ENCODE data around the gene HSPB6.
"Not testable (repeated sequence)": the region's sequence is repeated elsewhere in the genome, so short reads cannot be mapped to it uniquely, and the experiment has no call there.

The HSPB6 gene

DNA sequence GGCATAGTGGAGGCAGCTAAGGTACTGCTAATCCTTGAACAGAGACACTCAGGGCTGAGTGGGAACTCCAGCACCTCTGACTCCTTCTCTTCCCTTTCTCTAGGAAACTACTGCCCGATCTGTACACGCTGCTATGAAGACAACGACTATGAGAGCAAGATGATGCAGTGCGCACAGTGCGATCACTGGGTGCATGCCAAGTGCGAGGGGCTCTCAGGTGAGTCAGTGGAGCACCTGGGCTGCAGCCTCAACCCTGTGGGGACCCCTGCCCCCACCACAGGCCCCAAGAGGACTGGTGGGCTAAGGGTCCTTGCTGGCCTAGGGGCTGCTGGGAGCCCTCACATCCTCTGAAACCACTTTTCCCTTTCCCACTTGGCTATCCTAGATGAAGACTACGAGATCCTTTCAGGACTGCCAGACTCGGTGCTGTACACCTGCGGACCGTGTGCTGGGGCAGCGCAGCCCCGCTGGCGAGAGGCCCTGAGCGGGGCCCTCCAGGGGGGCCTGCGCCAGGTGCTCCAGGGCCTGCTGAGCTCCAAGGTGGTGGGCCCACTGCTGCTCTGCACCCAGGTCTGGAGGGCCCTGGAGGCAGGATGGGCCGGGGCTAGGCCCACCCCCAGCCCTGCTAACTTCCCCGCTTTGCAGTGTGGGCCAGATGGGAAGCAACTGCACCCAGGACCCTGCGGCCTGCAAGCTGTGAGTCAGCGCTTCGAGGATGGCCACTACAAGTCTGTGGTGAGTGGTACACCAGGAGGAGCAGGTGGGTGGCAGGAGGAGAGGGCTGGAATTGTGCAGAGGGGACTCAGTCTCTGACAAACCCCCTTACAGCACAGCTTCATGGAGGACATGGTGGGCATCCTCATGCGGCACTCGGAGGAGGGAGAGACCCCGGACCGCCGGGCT lies 29.5 kb downstream of the HSPB6 start:
- Mint-ChIP-seq H3K4me1 (ENCODE audit: low read depth) (peaks cover 4% of the 10 kb centered on the region), H3K4me3 (no peak overlapping the region), H3K27ac (peak overlapping the region; percentile 42), H3K36me3 (ENCODE audit: low read depth) (peaks cover 98% of the 10 kb centered on the region), H3K27me3 (no peaks in the 10 kb centered on the region), H3K9me3 (no peaks in the 10 kb centered on the region)
- DNase-seq: no peak

DNA sequence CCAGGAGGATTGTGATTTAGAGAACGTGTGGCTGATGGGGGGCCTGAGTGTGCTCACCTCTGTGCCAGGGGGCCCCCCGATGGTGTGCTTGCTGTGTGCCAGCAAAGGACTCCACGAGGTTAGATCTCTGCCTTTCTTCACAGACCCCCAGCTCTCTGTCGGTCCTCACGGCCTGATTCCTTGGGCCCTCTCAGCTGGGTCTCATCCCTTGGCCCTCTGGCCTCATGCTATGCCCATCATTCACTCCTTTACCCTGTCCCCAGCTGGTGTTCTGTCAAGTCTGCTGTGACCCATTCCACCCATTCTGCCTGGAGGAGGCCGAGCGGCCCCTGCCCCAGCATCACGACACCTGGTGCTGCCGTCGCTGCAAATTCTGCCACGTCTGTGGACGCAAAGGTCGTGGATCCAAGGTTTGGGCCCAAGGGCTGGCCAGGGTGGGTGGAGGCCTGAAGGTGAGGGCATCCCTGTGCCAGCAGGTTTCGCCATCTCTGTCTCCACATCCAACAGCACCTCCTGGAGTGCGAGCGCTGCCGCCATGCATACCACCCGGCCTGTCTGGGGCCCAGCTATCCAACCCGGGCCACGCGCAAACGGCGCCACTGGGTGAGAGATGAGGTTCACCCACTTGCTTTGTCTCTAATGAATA lies 31.5 kb downstream of the HSPB6 start:
- no peak for DNase-seq
- peaks cover 95% of the 10 kb centered on the region for H3K36me3 Mint-ChIP-seq (ENCODE audit: low read depth)
- no peaks in the 10 kb centered on the region for H3K27me3 Mint-ChIP-seq
- peaks cover 14% of the 10 kb centered on the region for H3K4me1 Mint-ChIP-seq (ENCODE audit: low read depth)
- H3K27ac Mint-ChIP-seq: peak overlapping the region; percentile 76
- H3K9me3 Mint-ChIP-seq: no peaks in the 10 kb centered on the region
- no peak overlapping the region for H3K4me3 Mint-ChIP-seq

DNA sequence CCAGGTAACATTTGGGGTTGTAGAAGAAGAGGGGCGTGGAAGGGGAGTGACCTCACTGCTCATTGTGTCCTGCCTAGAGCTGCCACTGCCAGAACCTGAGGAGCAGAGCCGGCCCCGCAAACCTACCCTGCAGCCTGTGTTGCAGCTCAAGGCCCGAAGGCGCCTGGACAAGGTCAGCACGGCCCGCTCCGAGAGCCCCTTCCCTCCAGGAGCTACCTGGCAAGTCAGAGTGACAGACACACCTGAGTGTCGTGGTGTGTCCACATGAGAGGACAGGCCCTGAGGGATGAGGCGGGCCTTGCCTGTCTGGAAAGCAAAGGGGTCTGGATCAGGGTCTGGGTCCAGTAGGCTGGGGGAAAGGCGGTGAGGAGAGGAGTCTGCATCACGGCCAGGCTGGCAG lies 32.3 kb downstream of the HSPB6 start:
- Mint-ChIP-seq H3K27ac (peak overlapping the region; percentile 76), H3K36me3 (ENCODE audit: low read depth) (peaks cover 95% of the 10 kb centered on the region), H3K9me3 (no peaks in the 10 kb centered on the region), H3K4me3 (no peak overlapping the region), H3K27me3 (no peaks in the 10 kb centered on the region), H3K4me1 (ENCODE audit: low read depth) (peaks cover 19% of the 10 kb centered on the region)
- DNase-seq: no peak

DNA sequence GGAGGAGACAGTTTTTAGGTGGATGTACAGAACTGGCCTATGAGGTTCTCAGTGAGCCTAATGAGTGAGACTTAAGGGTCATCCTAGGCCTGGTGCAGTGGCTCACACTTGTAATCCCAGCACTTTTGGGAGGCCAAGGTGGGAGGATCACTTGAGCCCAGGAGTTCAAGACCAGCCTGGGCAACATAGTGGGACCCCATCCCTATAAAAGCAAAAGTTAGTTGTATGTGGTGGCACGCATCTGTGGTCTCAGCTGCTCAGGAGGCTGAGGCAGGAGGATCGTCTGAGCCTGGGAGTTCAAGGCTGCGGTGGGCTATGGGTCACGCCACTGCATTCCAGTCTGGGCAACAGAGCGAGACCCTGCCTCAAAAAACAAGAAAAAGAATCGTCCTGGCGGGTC lies 32.7 kb downstream of the HSPB6 start:
- H3K9me3 Mint-ChIP-seq, H3K4me3 Mint-ChIP-seq, DNase-seq, H3K27me3 Mint-ChIP-seq: not testable (repeated sequence)
- H3K36me3 Mint-ChIP-seq (ENCODE audit: low read depth): peaks cover 95% of the 10 kb centered on the region
- H3K27ac Mint-ChIP-seq: peak overlapping the region; percentile 76
- H3K4me1 Mint-ChIP-seq (ENCODE audit: low read depth): peaks cover 23% of the 10 kb centered on the region

DNA sequence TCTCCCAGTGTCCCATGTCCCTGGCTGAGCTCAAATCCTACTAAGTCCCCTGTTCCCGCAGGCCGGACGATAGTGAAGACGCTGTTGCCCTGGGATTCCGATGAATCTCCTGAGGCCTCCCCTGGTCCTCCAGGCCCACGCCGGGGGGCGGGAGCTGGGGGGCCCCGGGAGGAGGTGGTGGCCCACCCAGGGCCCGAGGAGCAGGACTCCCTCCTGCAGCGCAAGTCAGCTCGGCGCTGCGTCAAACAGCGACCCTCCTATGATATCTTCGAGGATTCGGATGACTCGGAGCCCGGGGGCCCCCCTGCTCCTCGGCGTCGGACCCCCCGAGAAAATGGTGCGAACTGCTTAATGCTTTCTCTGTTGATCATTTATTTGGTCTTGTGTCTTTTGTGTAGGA lies 33.2 kb downstream of the HSPB6 start:
- H3K27ac Mint-ChIP-seq: peak overlapping the region; percentile 76
- peaks cover 28% of the 10 kb centered on the region for H3K4me1 Mint-ChIP-seq (ENCODE audit: low read depth)
- H3K27me3 Mint-ChIP-seq: no peaks in the 10 kb centered on the region
- no peak for DNase-seq
- H3K36me3 Mint-ChIP-seq (ENCODE audit: low read depth): peaks cover 94% of the 10 kb centered on the region
- H3K9me3 Mint-ChIP-seq: no peaks in the 10 kb centered on the region
- no peak overlapping the region for H3K4me3 Mint-ChIP-seq

- peak overlapping the region; percentile 65 for H3K27ac Mint-ChIP-seq
- H3K4me3 Mint-ChIP-seq: no peak overlapping the region
Observed at GRCh38 chr19:35722897-35723296, 33.9 kb downstream of the HSPB6 start.

GRCh38 chr19:35722461-35722860 lies 34.4 kb downstream of the HSPB6 start:
- DNase-seq: no peak
- Mint-ChIP-seq H3K9me3 (no peaks in the 10 kb centered on the region), H3K36me3 (ENCODE audit: low read depth) (peaks cover 85% of the 10 kb centered on the region), H3K4me1 (ENCODE audit: low read depth) (peaks cover 28% of the 10 kb centered on the region), H3K27me3 (no peaks in the 10 kb centered on the region), H3K27ac (peak overlapping the region; percentile 75), H3K4me3 (no peak overlapping the region)

More at GRCh38 chr19:35722897-35723296, 33.9 kb downstream of the HSPB6 start:
- no peaks in the 10 kb centered on the region for H3K27me3 Mint-ChIP-seq
- peaks cover 28% of the 10 kb centered on the region for H3K4me1 Mint-ChIP-seq (ENCODE audit: low read depth)
- DNase-seq: no peak
- H3K36me3 Mint-ChIP-seq (ENCODE audit: low read depth): peaks cover 90% of the 10 kb centered on the region
- H3K9me3 Mint-ChIP-seq: no peaks in the 10 kb centered on the region

DNA sequence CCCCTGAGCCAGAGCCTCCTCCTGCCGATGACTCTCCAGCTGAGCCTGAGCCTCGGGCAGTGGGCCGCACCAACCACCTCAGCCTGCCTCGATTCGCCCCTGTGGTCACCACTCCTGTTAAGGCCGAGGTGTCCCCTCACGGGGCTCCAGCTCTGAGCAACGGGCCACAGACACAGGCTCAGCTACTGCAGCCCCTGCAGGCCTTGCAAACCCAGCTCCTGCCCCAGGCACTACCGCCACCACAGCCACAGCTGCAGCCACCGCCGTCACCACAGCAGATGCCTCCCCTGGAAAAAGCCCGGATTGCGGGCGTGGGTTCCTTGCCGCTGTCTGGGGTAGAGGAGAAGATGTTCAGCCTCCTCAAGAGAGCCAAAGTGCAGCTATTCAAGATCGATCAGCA lies 35.5 kb downstream of the HSPB6 start:
- Mint-ChIP-seq H3K27ac (peak overlapping the region; percentile 75), H3K9me3 (no peaks in the 10 kb centered on the region), H3K4me1 (ENCODE audit: low read depth) (peaks cover 31% of the 10 kb centered on the region), H3K36me3 (ENCODE audit: low read depth) (peaks cover 82% of the 10 kb centered on the region), H3K4me3 (peak overlapping the region; percentile 42), H3K27me3 (no peaks in the 10 kb centered on the region)
- no peak for DNase-seq

- Mint-ChIP-seq H3K36me3 (ENCODE audit: low read depth) (peaks cover 82% of the 10 kb centered on the region), H3K4me1 (ENCODE audit: low read depth) (peaks cover 34% of the 10 kb centered on the region), H3K9me3 (no peaks in the 10 kb centered on the region), H3K27ac (peak overlapping the region; percentile 63), H3K4me3 (peak overlapping the region; percentile 20), H3K27me3 (no peaks in the 10 kb centered on the region)
- no peak for DNase-seq
Observed at GRCh38 chr19:35720648-35721047, 36.2 kb downstream of the HSPB6 start.

- DNase-seq: no peak
- H3K4me1 Mint-ChIP-seq (ENCODE audit: low read depth): peaks cover 36% of the 10 kb centered on the region
- H3K36me3 Mint-ChIP-seq (ENCODE audit: low read depth): peaks cover 82% of the 10 kb centered on the region
- H3K27ac Mint-ChIP-seq: peak overlapping the region; percentile 93
- no peaks in the 10 kb centered on the region for H3K9me3 Mint-ChIP-seq
- H3K4me3 Mint-ChIP-seq: peak overlapping the region; percentile 39
- H3K27me3 Mint-ChIP-seq: no peaks in the 10 kb centered on the region
Observed at GRCh38 chr19:35720163-35720524, 36.7 kb downstream of the HSPB6 start.

DNA sequence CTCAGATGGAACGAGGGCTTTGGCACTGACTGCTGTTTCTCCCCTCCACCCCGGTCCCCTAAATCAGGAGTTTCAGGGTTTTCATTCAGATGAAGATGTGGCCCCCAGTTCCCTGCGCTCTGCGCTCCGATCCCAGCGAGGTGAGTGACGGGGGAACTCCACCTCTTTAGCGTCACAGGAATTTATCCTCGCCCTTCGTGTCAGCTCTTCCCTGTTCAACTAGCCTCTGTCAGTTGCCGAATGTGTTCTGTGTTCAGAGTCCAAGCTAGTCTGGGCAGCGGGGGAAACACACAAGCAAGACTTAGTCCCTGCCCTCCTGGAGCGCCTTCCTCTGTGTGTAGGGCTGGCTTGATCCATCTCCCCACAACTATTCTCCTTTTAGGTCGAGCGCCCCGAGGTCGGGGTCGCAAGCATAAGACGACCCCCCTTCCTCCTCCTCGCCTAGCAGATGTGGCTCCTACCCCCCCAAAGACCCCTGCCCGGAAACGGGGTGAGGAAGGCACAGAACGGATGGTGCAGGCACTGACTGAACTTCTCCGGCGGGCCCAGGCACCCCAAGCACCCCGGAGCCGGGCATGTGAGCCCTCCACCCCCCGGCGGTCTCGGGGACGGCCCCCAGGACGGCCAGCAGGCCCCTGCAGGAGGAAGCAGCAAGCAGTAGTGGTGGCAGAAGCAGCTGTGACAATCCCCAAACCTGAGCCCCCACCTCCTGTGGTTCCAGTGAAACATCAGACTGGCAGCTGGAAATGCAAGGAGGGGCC lies 37.2 kb downstream of the HSPB6 start:
- Mint-ChIP-seq H3K4me3 (peak overlapping the region; percentile 90), H3K4me1 (ENCODE audit: low read depth) (peaks cover 41% of the 10 kb centered on the region), H3K27ac (peak overlapping the region; percentile 93), H3K36me3 (ENCODE audit: low read depth) (peaks cover 82% of the 10 kb centered on the region), H3K9me3 (no peaks in the 10 kb centered on the region), H3K27me3 (no peaks in the 10 kb centered on the region)
- DNase-seq: no peak

GRCh38 chr19:35718345-35719041 lies 38.3 kb downstream of the HSPB6 start:
- DNase-seq: peak; percentile 78
- peaks cover 83% of the 10 kb centered on the region for H3K36me3 Mint-ChIP-seq (ENCODE audit: low read depth)
- no peaks in the 10 kb centered on the region for H3K27me3 Mint-ChIP-seq
- peak overlapping the region; percentile 93 for H3K27ac Mint-ChIP-seq
- H3K9me3 Mint-ChIP-seq: no peaks in the 10 kb centered on the region
- peaks cover 41% of the 10 kb centered on the region for H3K4me1 Mint-ChIP-seq (ENCODE audit: low read depth)
- peak overlapping the region; percentile 90 for H3K4me3 Mint-ChIP-seq

GRCh38 chr19:35717665-35718344 lies 39.0 kb downstream of the HSPB6 start, which contains the start of gene KMT2B:
Gene KMT2B, plus strand, starts transcription at chr19:35718003. Its CDS starts 16 bp downstream, at chr19:35718019.
- H3K27me3 Mint-ChIP-seq: no peaks in the 10 kb centered on the region
- peak within 1 kb of the TSS; percentile 99 for H3K27ac Mint-ChIP-seq
- peaks cover 45% of the 10 kb centered on the region for H3K4me1 Mint-ChIP-seq (ENCODE audit: low read depth)
- DNase-seq: no peak
- peaks cover 83% of the 10 kb centered on the region for H3K36me3 Mint-ChIP-seq (ENCODE audit: low read depth)
- H3K4me3 Mint-ChIP-seq: peak within 1 kb of the TSS; percentile 90
- H3K9me3 Mint-ChIP-seq: no peaks in the 10 kb centered on the region
